ENCODE measurements around the gene ARHGAP29.
A peak's percentile ranks its signal among the peaks of the same experiment; 100 is the strongest.
"Not testable (repeated sequence)": the region's sequence is repeated elsewhere in the genome, so short reads cannot be mapped to it uniquely, and the experiment has no call there.

Gene ARHGAP29

GRCh38 chr1:94180650-94181049 is 56.7 kb downstream of the ARHGAP29 start:
- DNase-seq (ENCODE audit: low spot score): no peak

GRCh38 chr1:94178901-94179300 is 58.5 kb downstream of the ARHGAP29 start:
- DNase-seq (ENCODE audit: low spot score): no peak

- no peak for DNase-seq (ENCODE audit: low spot score)
Observed at GRCh38 chr1:94169126-94169525, 68.3 kb downstream of the ARHGAP29 start.

- no peak for DNase-seq (ENCODE audit: low spot score)
Observed at GRCh38 chr1:94165843-94166242, 71.5 kb downstream of the ARHGAP29 start.

GRCh38 chr1:94164885-94165284 is 72.5 kb downstream of the ARHGAP29 start:
- DNase-seq (ENCODE audit: low spot score): not testable (repeated sequence)

GRCh38 chr1:94164121-94164520 is 73.3 kb downstream of the ARHGAP29 start:
- DNase-seq (ENCODE audit: low spot score): not testable (repeated sequence)

- not testable (repeated sequence) for DNase-seq (ENCODE audit: low spot score)
Observed at GRCh38 chr1:94163249-94163648, 74.1 kb downstream of the ARHGAP29 start.

- DNase-seq (ENCODE audit: low spot score): peak; percentile 8
Observed at GRCh38 chr1:94160811-94161210, 76.6 kb downstream of the ARHGAP29 start.

GRCh38 chr1:94156096-94156625 is 81.2 kb downstream of the ARHGAP29 start:
- no peak for DNase-seq (ENCODE audit: low spot score)

GRCh38 chr1:94154989-94155388 is 82.4 kb downstream of the ARHGAP29 start:
- DNase-seq (ENCODE audit: low spot score): no peak

GRCh38 chr1:94153133-94153532 is 84.3 kb downstream of the ARHGAP29 start:
- DNase-seq (ENCODE audit: low spot score): no peak

GRCh38 chr1:94149166-94149565 is 88.2 kb downstream of the ARHGAP29 start:
- DNase-seq (ENCODE audit: low spot score): not testable (repeated sequence)

GRCh38 chr1:94146273-94146672 is 91.1 kb downstream of the ARHGAP29 start:
- DNase-seq (ENCODE audit: low spot score): no peak

- DNase-seq (ENCODE audit: low spot score): no peak
Observed at GRCh38 chr1:94144836-94145235, 92.5 kb downstream of the ARHGAP29 start.

GRCh38 chr1:94143809-94144176 is 93.6 kb downstream of the ARHGAP29 start:
- no peak for DNase-seq (ENCODE audit: low spot score)

GRCh38 chr1:94143173-94143808 is 94.1 kb downstream of the ARHGAP29 start:
- DNase-seq (ENCODE audit: low spot score): no peak

- DNase-seq (ENCODE audit: low spot score): no peak
Observed at GRCh38 chr1:94142583-94142982, 94.8 kb downstream of the ARHGAP29 start.

GRCh38 chr1:94142022-94142421 is 95.4 kb downstream of the ARHGAP29 start:
- no peak for DNase-seq (ENCODE audit: low spot score)

- no peak for DNase-seq (ENCODE audit: low spot score)
Observed at GRCh38 chr1:94132111-94132510, 105.3 kb downstream of the ARHGAP29 start.

GRCh38 chr1:94130851-94131595 is 106.4 kb downstream of the ARHGAP29 start:
- no peak for DNase-seq (ENCODE audit: low spot score)

- no peak for DNase-seq (ENCODE audit: low spot score)
Observed at GRCh38 chr1:94126651-94127050, 110.7 kb downstream of the ARHGAP29 start.

- DNase-seq (ENCODE audit: low spot score): no peak
Observed at GRCh38 chr1:94125551-94126514, 111.6 kb downstream of the ARHGAP29 start.
